H9 (cell line): ENCODE results near the gene TPCN2. TPM values are rescaled to one million over a fixed set of nuclear protein-coding genes. Genes with fewer than 3 reads are reported as not detected.

ENCODE experiments used
- DNase-seq: peaks from one replicate; pipeline ENCODE4 v3.0.0-alpha.2; 2017
- H2AFZ ChIP-seq: one replicate; pipeline ENCODE4 v1.6.1; 2013; ENCODE audit warnings: mild to moderate bottlenecking, low read length, control low read depth, moderate library complexity
- H2AK5ac ChIP-seq: 2 replicates; pipeline ENCODE4 v1.6.1; 2013; ENCODE audit warnings: low read length, control low read depth, mixed read lengths; ENCODE audit not compliant: insufficient read length
- H2BK120ac ChIP-seq: one replicate; pipeline ENCODE4 v1.6.1; 2013; ENCODE audit warnings: low read depth, mild to moderate bottlenecking, low read length, control low read depth, inconsistent platforms; ENCODE audit not compliant: poor library complexity, severe bottlenecking
- H2BK12ac ChIP-seq: 2 replicates; pipeline ENCODE4 v1.6.1; 2013; ENCODE audit warnings: low read length, control low read depth, mixed read lengths, low read depth; ENCODE audit not compliant: insufficient read length
- H2BK15ac ChIP-seq: 2 replicates; pipeline ENCODE4 v1.6.1; 2013; ENCODE audit warnings: low read depth, low read length, control low read depth
- H2BK20ac ChIP-seq: one replicate; pipeline ENCODE4 v1.6.1; 2013; ENCODE audit warnings: low read depth, mild to moderate bottlenecking, low read length, control low read depth, inconsistent platforms; ENCODE audit not compliant: poor library complexity, severe bottlenecking
- H2BK5ac ChIP-seq: 2 replicates; pipeline ENCODE4 v1.6.1; 2013; ENCODE audit warnings: low read length, control low read depth, mixed read lengths; ENCODE audit not compliant: insufficient read length
- H3K14ac ChIP-seq: 2 replicates; pipeline ENCODE4 v1.6.1; 2013; ENCODE audit warnings: low read length, control low read depth; ENCODE audit not compliant: insufficient read depth
- H3K18ac ChIP-seq: 2 replicates; pipeline ENCODE4 v1.6.1; 2013; ENCODE audit warnings: low read depth, mild to moderate bottlenecking, mixed read lengths, low read length, control low read depth; ENCODE audit not compliant: insufficient read length
- H3K23ac ChIP-seq: 2 replicates; pipeline ENCODE4 v1.6.1; 2013; ENCODE audit warnings: low read length, control low read depth, mixed read lengths, low read depth; ENCODE audit not compliant: insufficient read length
- H3K23me2 ChIP-seq: 2 replicates; pipeline ENCODE4 v1.6.1; 2013; ENCODE audit warnings: low read depth, mild to moderate bottlenecking, mixed read lengths, low read length, control low read depth; ENCODE audit not compliant: insufficient read length, poor library complexity, severe bottlenecking
- H3K27ac ChIP-seq: 2 replicates; pipeline ENCODE4 v1.5.1; 2013; ENCODE audit warnings: low read length, control low read depth, mixed read lengths, low read depth; ENCODE audit not compliant: insufficient read length
- H3K27me3 ChIP-seq: 2 replicates; pipeline ENCODE4 v1.6.1; 2013; ENCODE audit warnings: low read length, control low read depth, inconsistent platforms; ENCODE audit not compliant: insufficient read depth
- H3K4ac ChIP-seq: 2 replicates; pipeline ENCODE4 v1.6.1; 2013; ENCODE audit warnings: low read depth, mild to moderate bottlenecking, control low read depth, inconsistent platforms, low read length, moderate library complexity
- H3K4me1 ChIP-seq: 2 replicates; pipeline ENCODE4 v1.6.1; 2013; ENCODE audit warnings: low read length, control low read depth, inconsistent platforms; ENCODE audit not compliant: insufficient read depth
- H3K4me2 ChIP-seq: 2 replicates; pipeline ENCODE4 v1.6.1; 2013; ENCODE audit warnings: low read length, control low read depth, mixed read lengths; ENCODE audit not compliant: insufficient read length, insufficient read depth
- H3K56ac ChIP-seq: 2 replicates; pipeline ENCODE4 v1.6.1; 2013; ENCODE audit warnings: low read depth, mild to moderate bottlenecking, mixed read lengths, low read length, control low read depth; ENCODE audit not compliant: insufficient read length
- H3K79me1 ChIP-seq: 2 replicates; pipeline ENCODE4 v1.6.1; 2013; ENCODE audit warnings: low read depth, mild to moderate bottlenecking, moderate library complexity, low read length, control low read depth, inconsistent platforms; ENCODE audit not compliant: insufficient read depth, poor library complexity, severe bottlenecking
- H3K79me2 ChIP-seq: 2 replicates; pipeline ENCODE4 v1.6.1; 2013; ENCODE audit warnings: low read length, control low read depth, inconsistent platforms; ENCODE audit not compliant: insufficient read depth
- H3K9ac ChIP-seq: 2 replicates; pipeline ENCODE4 v1.6.1; 2013; ENCODE audit warnings: low read length, control low read depth, mixed read lengths; ENCODE audit not compliant: insufficient read length; ENCODE audit errors: extremely low read depth
- H3K9me3 ChIP-seq: one replicate; pipeline ENCODE4 v1.6.1; 2013; ENCODE audit warnings: low read depth, low read length, inconsistent platforms; ENCODE audit not compliant: control insufficient read depth
- H3T11ph ChIP-seq: one replicate; pipeline ENCODE4 v1.6.1; 2013; ENCODE audit warnings: mild to moderate bottlenecking, low read length, control low read depth, inconsistent platforms
- H4K20me1 ChIP-seq: one replicate; pipeline ENCODE4 v1.6.1; 2013; ENCODE audit not compliant: control insufficient read depth, insufficient read length, insufficient read depth
- H4K5ac ChIP-seq: 2 replicates; pipeline ENCODE4 v1.6.1; 2013; ENCODE audit warnings: low read depth, mild to moderate bottlenecking, mixed read lengths, low read length, control low read depth; ENCODE audit not compliant: insufficient read length
- H4K8ac ChIP-seq: replicated peaks from 2 replicates; pipeline ENCODE4 v1.6.1; 2013; ENCODE audit warnings: low read length, control low read depth, mixed read lengths, low read depth; ENCODE audit not compliant: insufficient read length
- H4K91ac ChIP-seq: 2 replicates; pipeline ENCODE4 v1.6.1; 2013; ENCODE audit warnings: low read depth, mild to moderate bottlenecking, moderate library complexity, mixed read lengths, low read length, control low read depth; ENCODE audit not compliant: insufficient read length
- H3K27ac Mint-ChIP-seq, 3 experiments: 2 replicates in 2 of 3; 3 replicates in 1 of 3; pipeline ENCODE4 v1.8.0; 2020 to 2021; ENCODE audit warnings: mixed read lengths in 3 of 3, mild to moderate bottlenecking in 1 of 3, moderate library complexity in 1 of 3
- H3K27me3 Mint-ChIP-seq: 2 replicates; pipeline ENCODE4 v1.8.0; 2021; ENCODE audit warnings: low read depth, mild to moderate bottlenecking, moderate library complexity, mixed read lengths
- H3K36me3 Mint-ChIP-seq, 3 experiments: 2 replicates in 2 of 3; 3 replicates in 1 of 3; pipeline ENCODE4 v1.8.0; 2020 to 2021; ENCODE audit warnings: low read depth in 3 of 3, mixed read lengths in 3 of 3; ENCODE audit not compliant: insufficient read depth in 1 of 3
- H3K4me1 Mint-ChIP-seq, 2 experiments: 2 replicates each; pipeline ENCODE4 v1.8.0; 2020; ENCODE audit warnings: mixed read lengths in 2 of 2
- H3K4me3 Mint-ChIP-seq, 2 experiments: 2 replicates in 1 of 2; 3 replicates in 1 of 2; pipeline ENCODE4 v1.8.0; 2020 to 2021; ENCODE audit warnings: mild to moderate bottlenecking in 2 of 2, mixed read lengths in 2 of 2, moderate library complexity in 1 of 2
- H3K9me3 Mint-ChIP-seq, 2 experiments: 2 replicates in 1 of 2; 3 replicates in 1 of 2; pipeline ENCODE4 v1.8.0; 2020; ENCODE audit warnings: mild to moderate bottlenecking in 2 of 2, mixed read lengths in 2 of 2, moderate library complexity in 1 of 2
- CTCF ChIP-seq: fragments of 200-600 bp; sonication (generic); conservative IDR thresholded peaks from 3 replicates; pipeline ENCODE4 v1.8.0; 2021; ENCODE audit warnings: antibody characterized with exemption, mild to moderate bottlenecking
- WGBS: extraction: QIAGEN DNeasy Blood & Tissue Kit; methylation state at CpG from one replicate; pipeline ENCODE4 v1.1.7; 2013; ENCODE audit warnings: missing lambda C conversion rate, low lambda C conversion rate, mixed read lengths; ENCODE audit not compliant: insufficient read length; ENCODE audit errors: extremely low coverage; 5-methylcytosine and 5-hydroxymethylcytosine counted together
- total RNA-seq: library from RNA; stranded (reverse); gene quantifications from 2 replicates; pipeline ENCODE4 v1.2.1, GENCODE V29; 2021

Gene TPCN2
- total RNA-seq, 1 experiment from 2014 or later, result 16.8 TPM

GRCh38 chr11:69113226-69113625 lies 64.5 kb downstream of the TPCN2 start:
- Mint-ChIP-seq H3K4me3 (no peak overlapping the region), H3K27ac (no peak overlapping the region), H3K27me3 (peaks cover 13% of the 10 kb centered on the region; the same call in 1 of the 2 replicates), H3K9me3 (peaks cover 11 to 13% of the 10 kb centered on the region in 2 experiments), H3K36me3 (peaks cover 2 to 9% (median 3%) of the 10 kb centered on the region in 3 experiments; a peak in 4 of 7 replicates), H3K4me1 (no peaks in the 10 kb centered on the region)
- Histone ChIP-seq H3K27me3 (no peaks in the 10 kb centered on the region), H3K23ac (no peak overlapping the region), H3K14ac (no peak overlapping the region), H3K27ac (no peak overlapping the region), H4K8ac (no peak overlapping the region), H2BK20ac (no peak overlapping the region), H2AK5ac (no peak overlapping the region), H2BK12ac (no peak overlapping the region), H4K5ac (no peak overlapping the region), H2AFZ (no peak overlapping the region), H2BK15ac (no peak overlapping the region), H3K23me2 (no peaks in the 10 kb centered on the region), H4K20me1 (no peaks in the 10 kb centered on the region), H3K9ac (no peak overlapping the region), H3K79me1 (no peaks in the 10 kb centered on the region), H4K91ac (no peak overlapping the region), H3K4me2 (no peak overlapping the region), H3K79me2 (no peaks in the 10 kb centered on the region), H2BK5ac (no peak overlapping the region), H3K56ac (no peak overlapping the region), H3K9me3 (no peaks in the 10 kb centered on the region), H3K4me1 (no peaks in the 10 kb centered on the region), H3K18ac (no peak overlapping the region), H3K4ac (no peak overlapping the region), H3T11ph (no peak overlapping the region), H2BK120ac (no peak overlapping the region)
- no peak for DNase-seq
- WGBS, result no CpG with 5 or more reads among the region's 10 CpGs
- TF ChIP-seq CTCF, result no peak
